ENCODE data around the gene PLA2G4A. TPM values are rescaled to one million over a fixed set of nuclear protein-coding genes. Genes with fewer than 3 reads are reported as not detected.

Gene PLA2G4A
- total RNA-seq, 4 donors from 2014 or later, result 2.0 to 8.3 (median 6.1) TPM

DNA sequence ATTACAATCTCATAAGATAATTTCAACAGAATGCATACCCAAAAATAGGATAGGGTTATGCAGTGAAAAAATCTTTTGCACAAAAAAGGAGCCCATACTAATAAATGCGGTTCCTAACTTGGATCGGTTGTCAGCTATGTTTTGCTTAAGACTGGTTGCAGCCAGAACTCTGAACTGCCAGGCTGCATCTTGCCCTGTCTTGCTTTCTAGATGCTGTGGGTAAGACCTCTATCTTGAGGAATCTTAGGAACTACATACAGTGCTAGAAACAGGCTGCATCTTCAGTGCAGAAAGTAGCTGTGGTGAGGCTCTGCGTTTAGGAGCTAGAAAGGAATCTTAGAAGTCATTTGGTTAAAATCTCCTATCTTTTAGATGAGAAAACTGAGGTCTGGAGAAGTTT is 45.6 kb upstream of the PLA2G4A start:
- no peaks in the 10 kb centered on the region for H3K36me3 ChIP-seq
- H3K27ac ChIP-seq, result no peak overlapping the region
- no peak overlapping the region for H3K4me3 ChIP-seq
- H3K4me1 ChIP-seq, result no peaks in the 10 kb centered on the region
- intact Hi-C loops (cut with DNase I; ENCODE audit: low total_unique reads), result no loop called here
- H3K9me3 ChIP-seq, result no peaks in the 10 kb centered on the region
- DNase-seq, result no peak
- WGBS, 2 donors (ENCODE audit: low coverage in 1 of 2), result 80 to 84% methylated on average over 3 of the region's 3 CpGs
- in situ Hi-C loops (cut with MboI; ENCODE audit: low pct_ligation_motif_present in 1 of 4, low pct_unique_long_range_greater_than_20kb in 1 of 4, low sequenced_read_pairs in 3 of 4), result no loop called here
- TF ChIP-seq EP300 (IDR thresholded peaks at IDR 0.05; ENCODE audit: low read depth) (no peak), POLR2A (IDR thresholded peaks at IDR 0.05) (no peak), POLR2AphosphoS5 (IDR thresholded peaks at IDR 0.05) (no peak)
- TF ChIP-seq, protein P1, sequence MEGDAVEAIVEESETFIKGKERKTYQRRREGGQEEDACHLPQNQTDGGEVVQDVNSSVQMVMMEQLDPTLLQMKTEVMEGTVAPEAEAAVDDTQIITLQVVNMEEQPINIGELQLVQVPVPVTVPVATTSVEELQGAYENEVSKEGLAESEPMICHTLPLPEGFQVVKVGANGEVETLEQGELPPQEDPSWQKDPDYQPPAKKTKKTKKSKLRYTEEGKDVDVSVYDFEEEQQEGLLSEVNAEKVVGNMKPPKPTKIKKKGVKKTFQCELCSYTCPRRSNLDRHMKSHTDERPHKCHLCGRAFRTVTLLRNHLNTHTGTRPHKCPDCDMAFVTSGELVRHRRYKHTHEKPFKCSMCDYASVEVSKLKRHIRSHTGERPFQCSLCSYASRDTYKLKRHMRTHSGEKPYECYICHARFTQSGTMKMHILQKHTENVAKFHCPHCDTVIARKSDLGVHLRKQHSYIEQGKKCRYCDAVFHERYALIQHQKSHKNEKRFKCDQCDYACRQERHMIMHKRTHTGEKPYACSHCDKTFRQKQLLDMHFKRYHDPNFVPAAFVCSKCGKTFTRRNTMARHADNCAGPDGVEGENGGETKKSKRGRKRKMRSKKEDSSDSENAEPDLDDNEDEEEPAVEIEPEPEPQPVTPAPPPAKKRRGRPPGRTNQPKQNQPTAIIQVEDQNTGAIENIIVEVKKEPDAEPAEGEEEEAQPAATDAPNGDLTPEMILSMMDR (IDR thresholded peaks at IDR 0.05), result no peak
- H3K27me3 ChIP-seq, result no peaks in the 10 kb centered on the region

DNA sequence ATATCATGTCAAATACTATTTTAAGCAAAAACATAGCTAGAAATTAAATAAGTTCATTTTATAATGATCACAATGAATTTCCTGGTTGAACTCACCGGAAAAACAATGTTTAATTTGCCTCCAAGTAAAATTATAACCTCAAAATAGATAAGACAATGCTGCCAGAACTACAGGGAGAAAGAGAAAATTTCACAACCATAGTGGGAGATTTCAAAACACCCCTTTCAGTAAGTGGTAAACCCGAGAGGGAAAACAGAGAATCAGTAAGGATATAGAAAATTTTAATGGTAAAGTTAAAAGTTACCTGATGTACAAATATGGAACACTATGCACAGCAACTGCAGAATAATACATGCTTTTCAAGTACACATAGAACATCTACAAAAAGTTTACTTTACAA is 43.2 kb upstream of the PLA2G4A start:
- in situ Hi-C loops (cut with MboI; ENCODE audit: low pct_ligation_motif_present in 1 of 4, low pct_unique_long_range_greater_than_20kb in 1 of 4, low sequenced_read_pairs in 3 of 4), result no loop called here
- WGBS, 2 donors (ENCODE audit: low coverage in 1 of 2), result 44 to 48% methylated on average over 2 of the region's 2 CpGs
- no peak for TF ChIP-seq POLR2AphosphoS5 (IDR thresholded peaks at IDR 0.05)
- no peak for TF ChIP-seq POLR2A (IDR thresholded peaks at IDR 0.05)
- TF ChIP-seq EP300 (IDR thresholded peaks at IDR 0.05; ENCODE audit: low read depth), result no peak
- TF ChIP-seq, protein P1 (IDR thresholded peaks at IDR 0.05), result no peak

DNA sequence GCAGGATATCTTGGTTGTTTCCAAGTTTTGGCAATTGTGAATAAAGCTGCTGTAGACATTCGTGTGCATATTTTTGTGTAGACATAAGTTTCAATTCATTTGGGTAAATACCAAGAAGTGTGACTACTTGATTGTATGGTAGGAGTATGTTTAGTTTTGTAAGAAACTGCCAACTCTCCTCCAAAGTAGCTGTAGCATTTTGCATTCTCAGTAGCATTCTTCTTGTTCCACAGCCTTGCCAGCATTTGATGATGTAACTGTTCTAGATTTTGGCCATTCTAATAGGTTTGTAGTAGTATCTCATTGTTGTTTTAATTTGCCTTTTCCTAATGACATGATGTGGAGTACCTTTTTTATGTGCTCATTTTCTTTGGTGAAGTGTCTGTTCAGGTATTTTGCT is 38.6 kb upstream of the PLA2G4A start:
- intact Hi-C loops (cut with DNase I; ENCODE audit: low total_unique reads), result no loop called here
- Histone ChIP-seq H3K4me3 (no peak overlapping the region), H3K4me1 (no peaks in the 10 kb centered on the region), H3K27ac (no peak overlapping the region), H3K36me3 (no peaks in the 10 kb centered on the region), H3K9me3 (no peaks in the 10 kb centered on the region), H3K27me3 (no peaks in the 10 kb centered on the region)
- WGBS, 2 donors (ENCODE audit: low coverage in 1 of 2), result 71% methylated on average over 1 of the region's 1 CpG; no CpG with 5 or more reads in 1 of the 2 donors
- no peak for DNase-seq
- no peak for TF ChIP-seq POLR2A (IDR thresholded peaks at IDR 0.05)
- TF ChIP-seq, protein P1 (IDR thresholded peaks at IDR 0.05), result no peak
- TF ChIP-seq EP300 (IDR thresholded peaks at IDR 0.05; ENCODE audit: low read depth), result no peak
- no peak for TF ChIP-seq POLR2AphosphoS5 (IDR thresholded peaks at IDR 0.05)
- in situ Hi-C loops (cut with MboI; ENCODE audit: low pct_ligation_motif_present in 1 of 4, low pct_unique_long_range_greater_than_20kb in 1 of 4, low sequenced_read_pairs in 3 of 4), result no loop called here

More for the DNA sequence above, 43.2 kb upstream of the PLA2G4A start:
- Histone ChIP-seq H3K27me3 (no peaks in the 10 kb centered on the region), H3K36me3 (no peaks in the 10 kb centered on the region), H3K9me3 (no peaks in the 10 kb centered on the region), H3K4me1 (no peaks in the 10 kb centered on the region), H3K4me3 (no peak overlapping the region), H3K27ac (no peak overlapping the region)
- DNase-seq, result no peak
- intact Hi-C loops (cut with DNase I; ENCODE audit: low total_unique reads), result no loop called here

DNA sequence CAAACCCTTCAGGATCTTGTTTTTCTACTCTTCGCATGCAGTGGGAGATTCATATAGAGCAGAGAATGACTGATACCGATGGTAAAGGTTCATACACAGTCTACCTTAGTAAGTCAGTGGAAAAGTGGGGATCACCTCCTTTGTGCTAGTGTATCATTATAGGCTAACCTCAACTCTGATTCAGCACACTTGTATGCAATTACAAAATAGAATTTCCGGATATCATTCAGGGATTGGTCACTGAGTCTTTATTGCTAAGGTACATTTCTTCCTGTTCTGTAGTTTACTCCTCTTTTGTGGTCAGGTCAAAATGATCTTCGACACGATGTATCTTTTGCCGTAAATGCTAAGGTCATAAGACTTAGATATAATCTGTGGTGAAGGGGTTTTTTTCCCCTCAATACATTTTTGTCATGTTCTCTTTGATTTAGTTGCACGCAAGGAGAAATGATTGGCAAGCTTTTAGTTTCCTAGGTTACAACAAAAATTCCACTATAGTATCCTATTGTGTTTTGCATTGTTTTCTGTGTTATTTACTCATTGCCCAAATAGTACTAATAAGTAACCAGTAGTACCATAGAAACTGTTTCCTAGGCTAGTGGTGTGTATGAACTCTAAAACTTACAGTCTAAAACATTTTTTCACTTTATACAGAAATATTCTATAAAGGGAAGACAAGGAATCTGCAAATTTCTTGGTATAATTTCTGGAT is 35.7 kb upstream of the PLA2G4A start:
- no peak overlapping the region for H3K4me3 ChIP-seq
- in situ Hi-C loops (cut with MboI; ENCODE audit: low pct_ligation_motif_present in 1 of 4, low pct_unique_long_range_greater_than_20kb in 1 of 4, low sequenced_read_pairs in 3 of 4), result no loop called here

More for the DNA sequence above, 35.7 kb upstream of the PLA2G4A start:
- TF ChIP-seq POLR2AphosphoS5 (IDR thresholded peaks at IDR 0.05) (no peak), EP300 (IDR thresholded peaks at IDR 0.05; ENCODE audit: low read depth) (no peak), POLR2A (IDR thresholded peaks at IDR 0.05) (no peak)
- TF ChIP-seq, protein P1 (IDR thresholded peaks at IDR 0.05), result no peak
- Histone ChIP-seq H3K27ac (no peak overlapping the region), H3K36me3 (no peaks in the 10 kb centered on the region), H3K27me3 (no peaks in the 10 kb centered on the region), H3K4me1 (no peaks in the 10 kb centered on the region), H3K9me3 (no peaks in the 10 kb centered on the region)
- no peak for DNase-seq
- 85 to 87% methylated on average over 7 of the region's 7 CpGs for WGBS, 2 donors (ENCODE audit: low coverage in 1 of 2)
- intact Hi-C loops (cut with DNase I; ENCODE audit: low total_unique reads), result no loop called here

Measured in transverse colon (tissue), 4 donors.